HepG2 (cell line): ENCODE measurements around the gene CORT. TPM values are rescaled to one million over a fixed set of nuclear protein-coding genes. Genes with fewer than 3 reads are reported as not detected.

Experiments used
- ATAD3A ChIP-seq: sonication (generic); formaldehyde crosslinking; IDR thresholded peaks from 2 replicates; pipeline ENCODE4 v1.4.0; 2020; ENCODE audit warnings: missing genetic modification reagents
- FOXA1 ChIP-seq, 2 experiments: fragments of 450-650 bp in 1 of 2; sonication (generic) in 1 of 2; formaldehyde crosslinking in 1 of 2; IDR thresholded peaks; 2 replicates each; pipeline versions ENCODE4 v1.4.0 to v1.6.1; 2016 to 2020; ENCODE audit warnings: missing genetic modification reagents in 1 of 2
- HOXA9 ChIP-seq: sonication (generic); formaldehyde crosslinking; IDR thresholded peaks from 2 replicates; pipeline ENCODE4 v1.8.1; 2022; ENCODE audit warnings: missing genetic modification reagents, mild to moderate bottlenecking, moderate library complexity, borderline replicate concordance
- JDP2 ChIP-seq: sonication (generic); formaldehyde crosslinking; IDR thresholded peaks from 2 replicates; pipeline ENCODE4 v1.8.1; 2022; ENCODE audit warnings: missing genetic modification reagents, borderline replicate concordance
- JUN ChIP-seq: sonication (generic); formaldehyde crosslinking; IDR thresholded peaks from 2 replicates; pipeline ENCODE4 v1.4.0; 2020; ENCODE audit warnings: mild to moderate bottlenecking, missing genetic modification reagents
- KDM1A ChIP-seq: IDR thresholded peaks from 2 replicates; pipeline ENCODE4 v1.6.1; 2016; ENCODE audit warnings: missing compliant biosample characterization
- MATR3 ChIP-seq: sonication (generic); formaldehyde crosslinking; IDR thresholded peaks from 2 replicates; pipeline ENCODE4 v1.4.0; 2020; ENCODE audit warnings: missing genetic modification reagents
- RAD21 ChIP-seq: fragments of 450-650 bp; formaldehyde crosslinking; IDR thresholded peaks from 2 replicates; pipeline ENCODE4 v1.5.0; 2020; ENCODE audit warnings: mild to moderate bottlenecking
- RELA ChIP-seq: sonication (generic); formaldehyde crosslinking; IDR thresholded peaks from 2 replicates; pipeline ENCODE4 v1.4.0; 2020; ENCODE audit warnings: missing genetic modification reagents
- SMAD9 ChIP-seq: sonication (generic); formaldehyde crosslinking; IDR thresholded peaks from 2 replicates; pipeline ENCODE4 v1.5.1; 2020; ENCODE audit warnings: mild to moderate bottlenecking, missing genetic modification reagents
- SOX13 ChIP-seq, 3 experiments: fragments of 450-650 bp in 1 of 3; sonication (generic) in 1 of 3; formaldehyde crosslinking in 1 of 3; IDR thresholded peaks in 2 of 3; conservative IDR thresholded peaks in 1 of 3; 2 replicates each; pipeline versions ENCODE4 v1.5.0 to v1.6.1; 2016 to 2020; ENCODE audit warnings: antibody characterized with exemption in 1 of 3, mild to moderate bottlenecking in 1 of 3, missing compliant biosample characterization in 1 of 3, missing genetic modification reagents in 1 of 3, moderate library complexity in 1 of 3
- SRF ChIP-seq: IDR thresholded peaks from 2 replicates; pipeline ENCODE4 v1.6.1; 2011; ENCODE audit warnings: mild to moderate bottlenecking, low read depth, low read length, moderate library complexity
- TOPORS ChIP-seq: sonication (generic); formaldehyde crosslinking; IDR thresholded peaks from 2 replicates; pipeline ENCODE4 v1.8.0; 2023; ENCODE audit warnings: mild to moderate bottlenecking, missing genetic modification reagents
- ZBTB3 ChIP-seq: sonication (generic); formaldehyde crosslinking; IDR thresholded peaks from 2 replicates; pipeline ENCODE4 v1.4.0; 2020; ENCODE audit warnings: low read depth, mild to moderate bottlenecking, moderate library complexity, missing genetic modification reagents, borderline replicate concordance
- ZFP41 ChIP-seq: sonication (generic); formaldehyde crosslinking; IDR thresholded peaks from 2 replicates; pipeline ENCODE4 v1.4.0; 2020; ENCODE audit warnings: mild to moderate bottlenecking, missing genetic modification reagents, borderline replicate concordance
- ZFP82 ChIP-seq: sonication (generic); formaldehyde crosslinking; IDR thresholded peaks from 2 replicates; pipeline ENCODE4 v1.5.1; 2020; ENCODE audit warnings: mild to moderate bottlenecking, missing genetic modification reagents, borderline replicate concordance
- ZFP90 ChIP-seq: sonication (generic); formaldehyde crosslinking; IDR thresholded peaks from 2 replicates; pipeline ENCODE4 v1.8.0; 2022; ENCODE audit warnings: missing genetic modification reagents, mild to moderate bottlenecking, inconsistent platforms, borderline replicate concordance
- ZNF33B ChIP-seq: sonication (generic); formaldehyde crosslinking; IDR thresholded peaks from 2 replicates; pipeline ENCODE4 v1.5.1; 2020; ENCODE audit warnings: mild to moderate bottlenecking, missing genetic modification reagents
- ZNF432 ChIP-seq: sonication (generic); formaldehyde crosslinking; IDR thresholded peaks from 2 replicates; pipeline ENCODE4 v1.5.0; 2020; ENCODE audit warnings: missing genetic modification reagents, mild to moderate bottlenecking, borderline replicate concordance
- ZNF564 ChIP-seq: sonication (generic); formaldehyde crosslinking; IDR thresholded peaks from 2 replicates; pipeline ENCODE4 v1.8.1; 2023; ENCODE audit warnings: mild to moderate bottlenecking, missing genetic modification reagents
- ZNF570 ChIP-seq: sonication (generic); formaldehyde crosslinking; IDR thresholded peaks from 2 replicates; pipeline ENCODE4 v1.4.0; 2020; ENCODE audit warnings: mild to moderate bottlenecking, missing genetic modification reagents, borderline replicate concordance
- ZNF589 ChIP-seq: sonication (generic); formaldehyde crosslinking; conservative IDR thresholded peaks from 2 replicates; pipeline ENCODE4 v1.8.0; 2022; ENCODE audit warnings: mild to moderate bottlenecking, moderate library complexity, missing genetic modification reagents
- ZNF616 ChIP-seq: sonication (generic); formaldehyde crosslinking; IDR thresholded peaks from 2 replicates; pipeline ENCODE4 v1.5.0; 2020; ENCODE audit warnings: low read depth, mild to moderate bottlenecking, missing genetic modification reagents
- ZNF768 ChIP-seq: sonication (generic); formaldehyde crosslinking; IDR thresholded peaks from 2 replicates; pipeline ENCODE4 v1.4.0; 2020; ENCODE audit warnings: missing genetic modification reagents
- polyA plus RNA-seq, 8 experiments: library from polyadenylated mRNA; depleted of rRNA in 3 of 8; stranded (reverse) in 7 of 8; unstranded in 1 of 8; fragments of >200 nt; fragmentation: Illumina TruSeq in 4 of 8; extraction: Trizol in 4 of 8; gene quantifications; 2 replicates each; pipeline versions ENCODE4 v1.2.1 to v1.2.3, GENCODE V29; 2011 to 2016; ENCODE audit warnings: low read depth in 4 of 8, missing spikeins in 1 of 8, mixed read lengths in 1 of 8; ENCODE audit not compliant: insufficient read depth in 1 of 8
- total RNA-seq, 5 experiments: library from RNA; depleted of rRNA; stranded (reverse); fragments of >200 nt; fragmentation: Illumina TruSeq; extraction: Trizol; gene quantifications; 2 replicates each; pipeline ENCODE4 v1.2.3, GENCODE V29; 2016; ENCODE audit warnings: low read depth in 1 of 5
- TF ChIP-seq, protein P1 (sequence below): sonication (generic); formaldehyde crosslinking; conservative IDR thresholded peaks from 2 replicates; pipeline ENCODE4 v1.4.0; 2020; ENCODE audit warnings: missing genetic modification reagents
- TF ChIP-seq, protein P2 (sequence below): sonication (generic); formaldehyde crosslinking; conservative IDR thresholded peaks from 2 replicates; pipeline ENCODE4 v1.5.0; 2020; ENCODE audit warnings: missing genetic modification reagents
- TF ChIP-seq, protein P3 (sequence below): sonication (generic); formaldehyde crosslinking; IDR thresholded peaks from 2 replicates; pipeline ENCODE4 v1.8.0; 2023; ENCODE audit warnings: mild to moderate bottlenecking, missing genetic modification reagents

Gene CORT
- total and polyA plus RNA-seq, 2 of the 13 experiments (the other 11 are each of a cell fraction or from before 2014, with no cell fraction given): 0.11 to 0.62 TPM

DNA sequence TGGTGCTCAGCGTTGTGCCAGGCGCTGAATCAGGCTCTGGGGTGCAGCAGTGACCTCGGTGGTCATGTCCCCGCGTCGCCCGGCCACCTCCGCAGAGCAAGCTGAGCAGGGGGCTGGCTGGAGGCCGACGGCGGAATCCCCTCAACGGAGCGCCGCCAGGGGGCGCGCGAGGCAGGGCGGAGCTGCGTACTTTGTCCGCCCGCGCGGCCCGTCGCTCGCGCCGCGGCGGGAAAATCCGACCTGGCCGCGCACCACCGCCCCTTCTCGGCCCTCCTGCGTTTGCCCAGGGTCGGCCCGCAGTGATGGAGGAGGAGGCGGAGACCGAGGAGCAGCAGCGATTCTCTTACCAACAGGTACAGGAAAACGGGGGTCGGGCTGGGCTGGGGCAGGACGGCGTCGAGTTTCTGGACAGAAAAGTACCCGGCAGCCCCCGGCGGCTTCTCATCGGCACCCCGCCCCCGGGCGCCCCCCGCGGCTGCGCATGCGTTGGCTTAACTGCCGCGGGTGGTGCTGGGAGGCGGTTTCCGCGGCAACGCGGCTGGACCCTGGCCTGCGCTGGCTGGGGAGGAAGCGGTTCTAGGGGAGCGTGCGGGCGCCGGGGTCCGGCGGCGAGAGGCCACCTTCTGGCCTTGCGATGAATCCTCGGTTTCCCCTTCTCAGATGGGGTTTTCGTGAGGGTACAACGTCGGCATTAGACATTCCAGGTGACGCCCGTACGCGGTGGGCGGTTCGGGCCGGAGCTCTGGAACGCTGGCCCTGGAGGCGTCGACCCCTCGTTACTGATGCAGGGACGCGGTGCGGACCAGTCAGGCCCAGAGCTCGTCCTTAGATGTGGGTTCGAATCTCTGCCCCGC, 19.4 kb upstream of the CORT start, which contains the start of gene CENPS (continued):
- TF ChIP-seq, protein P1, sequence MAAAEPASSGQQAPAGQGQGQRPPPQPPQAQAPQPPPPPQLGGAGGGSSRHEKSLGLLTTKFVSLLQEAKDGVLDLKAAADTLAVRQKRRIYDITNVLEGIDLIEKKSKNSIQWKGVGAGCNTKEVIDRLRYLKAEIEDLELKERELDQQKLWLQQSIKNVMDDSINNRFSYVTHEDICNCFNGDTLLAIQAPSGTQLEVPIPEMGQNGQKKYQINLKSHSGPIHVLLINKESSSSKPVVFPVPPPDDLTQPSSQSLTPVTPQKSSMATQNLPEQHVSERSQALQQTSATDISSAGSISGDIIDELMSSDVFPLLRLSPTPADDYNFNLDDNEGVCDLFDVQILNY (CRISPR knock-in tag): peak; percentile 100
- TF ChIP-seq KDM1A (no peak), RELA (peak; percentile 68; the same call in 1 of the 2 replicates), ZNF616 (CRISPR knock-in tag) (peak; percentile 83), ZFP41 (CRISPR knock-in tag) (no peak; the same call in 1 of the 2 replicates), ZFP82 (CRISPR knock-in tag) (peak; percentile 57; the same call in 1 of the 2 replicates), ZNF432 (CRISPR knock-in tag) (no peak), SOX13 (IDR thresholded peaks at IDR 0.05) (no peak), SOX13 (CRISPR knock-in tag; conservative IDR thresholded peaks at IDR 0.05 in 1 of 2, IDR thresholded peaks at IDR 0.05 in 1 of 2) (peak in 1 of 2 experiments; percentile 36; a peak in 1 of 4 replicates), FOXA1 (IDR thresholded peaks at IDR 0.05) (no peak), FOXA1 (CRISPR knock-in tag; IDR thresholded peaks at IDR 0.05) (peak; percentile 42), ZFP90 (CRISPR knock-in tag) (peak; percentile 87; the same call in 1 of the 2 replicates), ZBTB3 (CRISPR knock-in tag) (peak; percentile 90; the same call in 1 of the 2 replicates), MATR3 (CRISPR knock-in tag) (no peak), ZNF33B (CRISPR knock-in tag) (peak; percentile 94), SMAD9 (CRISPR knock-in tag) (0 out of 2 replicates have a peak, but pooled peaks have one; percentile 30), ZNF564 (peak; percentile 84; the same call in 1 of the 2 replicates), JDP2 (CRISPR knock-in tag) (peak; percentile 74), RAD21 (peak; percentile 96), ZNF768 (CRISPR knock-in tag) (0 out of 2 replicates have a peak, but pooled peaks have one; percentile 32), ZNF589 (peak; percentile 99), ZNF570 (CRISPR knock-in tag) (no peak), TOPORS (CRISPR knock-in tag) (peak; percentile 93), ATAD3A (CRISPR knock-in tag) (no peak), JUN (CRISPR knock-in tag) (peak; percentile 11; the same call in 1 of the 2 replicates), SRF (no peak), HOXA9 (CRISPR knock-in tag) (peak; percentile 98)
- TF ChIP-seq, protein P2, sequence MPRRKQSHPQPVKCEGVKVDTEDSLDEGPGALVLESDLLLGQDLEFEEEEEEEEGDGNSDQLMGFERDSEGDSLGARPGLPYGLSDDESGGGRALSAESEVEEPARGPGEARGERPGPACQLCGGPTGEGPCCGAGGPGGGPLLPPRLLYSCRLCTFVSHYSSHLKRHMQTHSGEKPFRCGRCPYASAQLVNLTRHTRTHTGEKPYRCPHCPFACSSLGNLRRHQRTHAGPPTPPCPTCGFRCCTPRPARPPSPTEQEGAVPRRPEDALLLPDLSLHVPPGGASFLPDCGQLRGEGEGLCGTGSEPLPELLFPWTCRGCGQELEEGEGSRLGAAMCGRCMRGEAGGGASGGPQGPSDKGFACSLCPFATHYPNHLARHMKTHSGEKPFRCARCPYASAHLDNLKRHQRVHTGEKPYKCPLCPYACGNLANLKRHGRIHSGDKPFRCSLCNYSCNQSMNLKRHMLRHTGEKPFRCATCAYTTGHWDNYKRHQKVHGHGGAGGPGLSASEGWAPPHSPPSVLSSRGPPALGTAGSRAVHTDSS (CRISPR knock-in tag): no peak
- TF ChIP-seq, protein P3, sequence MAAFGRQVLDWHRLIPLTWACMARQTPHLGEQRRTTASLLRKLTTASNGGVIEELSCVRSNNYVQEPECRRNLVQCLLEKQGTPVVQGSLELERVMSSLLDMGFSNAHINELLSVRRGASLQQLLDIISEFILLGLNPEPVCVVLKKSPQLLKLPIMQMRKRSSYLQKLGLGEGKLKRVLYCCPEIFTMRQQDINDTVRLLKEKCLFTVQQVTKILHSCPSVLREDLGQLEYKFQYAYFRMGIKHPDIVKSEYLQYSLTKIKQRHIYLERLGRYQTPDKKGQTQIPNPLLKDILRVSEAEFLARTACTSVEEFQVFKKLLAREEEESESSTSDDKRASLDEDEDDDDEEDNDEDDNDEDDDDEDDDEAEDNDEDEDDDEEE: no peak
